Activated CD4-positive, alpha-beta memory T cell treated with anti-CD3 and anti-CD28 coated beads, Interleukin-2, amount 10 ng/mL, durations not matched to agents 7 days and 5 days (primary cell): ENCODE data around the gene MXD1. TPM values are rescaled to one million over a fixed set of nuclear protein-coding genes. Genes with fewer than 3 reads are reported as not detected.
"Not testable (repeated sequence)": the region's sequence is repeated elsewhere in the genome, so short reads cannot be mapped to it uniquely, and the experiment has no call there.

Source experiments
- CTCF ChIA-PET: fragments of 350-600 bp; sonication (Branson Sonifier 250); formaldehyde crosslinking; loops from one replicate; lab custom pipeline; 2021; ENCODE audit warnings: antibody characterized with exemption, inconsistent platforms; lab: Charles Lee
- POLR2A ChIA-PET: fragments of 350-600 bp; sonication (Branson Sonifier 250); formaldehyde crosslinking; loops from one replicate; lab custom pipeline; 2021; ENCODE audit warnings: antibody characterized with exemption; lab: Charles Lee
- DNase-seq: peaks from one replicate; pipeline ENCODE4 v3.0.0-alpha.2; 2020
- H3K27ac Mint-ChIP-seq: one replicate; pipeline ENCODE4 v1.8.0; 2021; ENCODE audit warnings: mild to moderate bottlenecking, mixed read lengths
- H3K27me3 Mint-ChIP-seq: one replicate; pipeline ENCODE4 v1.8.0; 2021; ENCODE audit warnings: mixed read lengths
- H3K36me3 Mint-ChIP-seq: one replicate; pipeline ENCODE4 v1.8.0; 2021; ENCODE audit warnings: low read depth, mixed read lengths
- H3K4me1 Mint-ChIP-seq: one replicate; pipeline ENCODE4 v1.8.0; 2021; ENCODE audit warnings: mixed read lengths
- H3K4me3 Mint-ChIP-seq: one replicate; pipeline ENCODE4 v1.8.0; 2021; ENCODE audit warnings: mild to moderate bottlenecking, mixed read lengths
- H3K9me3 Mint-ChIP-seq: one replicate; pipeline ENCODE4 v1.8.0; 2021; ENCODE audit warnings: mixed read lengths
- total RNA-seq, 2 experiments: library from RNA; stranded (reverse); gene quantifications; one replicate each; pipeline ENCODE4 v1.2.3, GENCODE V29; 2021

MXD1 gene
- total RNA-seq, 2 experiments from 2014 or later = 40.8 to 47.5 TPM

DNA sequence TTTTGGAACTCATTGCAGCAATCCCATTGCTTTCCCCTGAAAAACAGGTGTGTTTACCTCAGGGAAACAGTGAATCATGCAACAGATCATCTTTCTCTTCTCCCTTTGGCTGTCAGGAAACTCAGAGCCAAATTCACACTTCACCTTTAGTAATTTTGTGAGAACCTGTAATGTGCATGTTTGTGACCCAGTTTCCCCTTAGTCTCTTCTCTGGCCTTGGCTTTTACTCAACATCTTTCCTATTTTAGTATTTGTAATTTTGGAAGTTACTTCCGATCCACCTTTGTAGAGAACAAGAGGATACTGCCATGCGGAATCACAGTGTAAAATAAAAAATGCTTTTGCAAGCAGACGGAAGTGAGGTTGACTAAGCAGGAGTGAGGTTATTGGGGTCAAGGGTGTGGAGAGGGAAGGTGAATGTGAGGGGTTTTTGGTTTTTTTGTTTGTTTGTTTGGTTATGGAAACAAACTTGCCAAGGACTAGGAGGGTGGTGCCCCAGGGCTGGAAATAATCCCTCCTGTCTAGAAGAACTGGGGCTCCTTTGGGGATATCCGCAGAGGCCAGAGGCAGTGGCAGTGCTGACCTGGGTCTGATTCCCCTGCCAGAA lies 32.5 kb downstream of the MXD1 start:
- Mint-ChIP-seq H3K4me1 (peaks cover 50% of the 10 kb centered on the region), H3K36me3 (peaks cover 29% of the 10 kb centered on the region), H3K27me3 (peaks cover 2% of the 10 kb centered on the region), H3K4me3 (no peak overlapping the region), H3K27ac (peak overlapping the region; percentile 94), H3K9me3 (no peaks in the 10 kb centered on the region)
- CTCF ChIA-PET = interaction anchor here (1.1 to 2.7 kb wide), 4 partner anchors 31 to 96 kb away, joined by 3 to 17 read pairs (median 8); partner anchors contain the start of gene MXD1
- DNase-seq = no peak
- POLR2A ChIA-PET = interaction anchor here (0.6 to 7.0 kb wide), 19 partner anchors 9 to 346 kb away, joined by 3 to 83 read pairs (median 5); partner anchors contain the start of genes MXD1 and SNRPG

DNA sequence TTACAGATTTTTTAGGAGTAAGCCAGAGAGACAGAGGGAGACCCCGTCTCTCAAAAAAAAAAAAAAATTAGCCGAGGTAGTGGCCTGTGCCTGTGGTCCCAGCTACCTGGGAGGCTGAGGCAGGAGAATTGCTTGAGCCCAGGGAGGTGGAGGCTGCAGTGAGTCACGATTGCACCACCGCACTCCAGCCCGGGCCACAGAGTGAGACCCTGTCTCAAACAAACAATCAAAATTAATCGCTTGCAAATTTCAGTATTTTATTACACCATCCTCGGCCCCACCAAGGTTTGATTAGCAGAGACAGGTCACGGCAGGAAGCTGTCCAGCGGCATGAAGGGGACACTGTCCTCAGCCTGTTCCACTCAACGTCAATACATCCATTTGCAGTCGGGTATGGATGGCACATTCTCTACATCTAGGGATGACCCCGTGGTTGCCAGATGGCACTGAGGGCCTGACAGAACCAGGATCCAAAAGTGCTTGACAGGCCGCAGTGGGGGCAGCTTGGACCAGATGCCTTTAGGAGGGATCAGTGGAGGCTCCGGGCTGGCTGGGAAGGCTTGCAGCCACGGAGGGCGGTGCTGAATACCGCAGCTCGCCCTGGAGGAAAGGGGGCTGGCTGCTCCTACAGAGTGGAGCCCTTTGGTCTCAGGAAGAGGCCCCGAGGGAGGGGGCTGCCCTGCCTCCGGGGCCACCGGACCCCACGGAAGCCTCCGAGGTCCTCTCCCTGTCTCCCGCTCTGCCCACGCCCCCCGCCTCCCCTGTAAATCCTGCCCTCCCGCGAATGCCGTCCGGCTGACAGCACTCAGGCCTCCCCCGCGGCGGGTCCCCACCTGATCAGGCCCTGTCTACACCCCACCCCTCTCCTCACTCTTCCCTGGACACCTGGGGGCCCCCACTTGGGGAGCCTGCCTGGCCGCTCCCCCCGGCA lies 33.4 kb downstream of the MXD1 start:
- peaks cover 4% of the 10 kb centered on the region for H3K27me3 Mint-ChIP-seq
- peaks cover 23% of the 10 kb centered on the region for H3K36me3 Mint-ChIP-seq
- CTCF ChIA-PET = no interaction called here
- POLR2A ChIA-PET = interaction anchor here (1.2 to 7.0 kb wide), 4 partner anchors 16 to 120 kb away, joined by 3 to 83 read pairs (median 14); partner anchors contain the start of gene MXD1
- no peak for DNase-seq
- peak overlapping the region; percentile 31 for H3K27ac Mint-ChIP-seq
- H3K4me3 Mint-ChIP-seq = no peak overlapping the region
- H3K9me3 Mint-ChIP-seq = no peaks in the 10 kb centered on the region
- H3K4me1 Mint-ChIP-seq = peaks cover 51% of the 10 kb centered on the region

DNA sequence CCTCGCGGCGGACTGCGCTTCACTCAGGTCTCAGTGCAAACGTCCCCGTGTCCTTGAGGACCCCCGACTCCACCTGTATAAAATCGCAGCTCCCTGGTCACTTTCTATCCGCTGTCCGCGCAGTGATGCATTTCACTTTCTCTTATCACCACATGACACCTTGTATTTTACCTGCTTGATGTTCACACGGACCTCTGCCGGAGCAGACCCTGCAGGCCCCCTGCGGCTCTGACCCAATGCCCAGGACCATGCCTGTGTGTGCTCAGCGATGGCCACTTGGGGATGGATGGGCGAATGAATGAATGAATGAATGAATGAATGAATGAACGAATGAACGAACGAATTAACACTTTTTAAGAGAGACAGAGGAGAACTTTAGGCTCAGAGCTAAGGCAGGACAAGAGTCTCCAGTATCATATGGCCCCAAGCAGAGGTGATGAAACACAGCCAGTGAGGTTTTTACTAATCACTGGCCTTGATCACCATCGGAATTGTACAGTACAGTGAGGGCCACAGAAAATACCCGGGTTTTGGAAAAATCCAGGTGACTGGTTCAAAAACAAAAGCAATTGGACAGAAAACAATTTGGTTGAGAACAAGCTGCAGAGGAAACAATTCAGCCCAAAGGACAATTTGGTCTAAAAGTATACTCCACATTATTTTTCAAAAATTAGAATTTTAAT lies 34.2 kb downstream of the MXD1 start:
- ChIA-PET POLR2A (interaction anchor here (1.2 kb wide), 3 partner anchors 15 to 95 kb away, joined by 3 to 4 read pairs (median 4); partner anchors contain the start of gene MXD1), CTCF (no interaction called here)
- no peak for DNase-seq
- H3K4me3 Mint-ChIP-seq = no peak overlapping the region
- no peak overlapping the region for H3K27ac Mint-ChIP-seq
- no peaks in the 10 kb centered on the region for H3K9me3 Mint-ChIP-seq
- peaks cover 15% of the 10 kb centered on the region for H3K36me3 Mint-ChIP-seq
- peaks cover 46% of the 10 kb centered on the region for H3K4me1 Mint-ChIP-seq
- H3K27me3 Mint-ChIP-seq = peaks cover 4% of the 10 kb centered on the region

DNA sequence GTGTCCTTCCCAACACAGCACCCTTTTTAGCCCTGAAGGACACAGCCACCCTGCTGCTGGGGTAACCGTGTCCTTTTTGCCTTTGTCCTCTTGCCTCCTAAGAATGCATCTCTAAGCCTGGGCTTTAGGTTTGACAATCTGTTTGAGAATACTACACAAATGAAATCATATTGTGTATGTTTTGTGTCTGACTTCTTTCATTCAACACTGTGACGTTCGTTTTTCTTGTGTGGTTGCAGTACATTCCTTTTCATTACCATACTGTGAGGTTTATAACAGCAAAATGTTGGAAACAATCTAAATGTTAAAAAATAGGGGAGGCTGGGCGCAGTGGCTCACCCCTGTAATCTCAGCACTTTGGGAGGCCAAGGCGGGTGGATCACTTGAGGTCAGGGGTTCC lies 35.3 kb downstream of the MXD1 start:
- Mint-ChIP-seq H3K36me3 (peaks cover 7% of the 10 kb centered on the region), H3K27me3 (peaks cover 10% of the 10 kb centered on the region), H3K9me3 (no peaks in the 10 kb centered on the region), H3K27ac (no peak overlapping the region), H3K4me1 (peaks cover 37% of the 10 kb centered on the region), H3K4me3 (no peak overlapping the region)
- POLR2A ChIA-PET = interaction anchor here (1.2 kb wide), 1 partner anchor 36 kb away, joined by 4 read pairs; the partner anchor contains the start of gene MXD1
- CTCF ChIA-PET = no interaction called here
- no peak for DNase-seq

DNA sequence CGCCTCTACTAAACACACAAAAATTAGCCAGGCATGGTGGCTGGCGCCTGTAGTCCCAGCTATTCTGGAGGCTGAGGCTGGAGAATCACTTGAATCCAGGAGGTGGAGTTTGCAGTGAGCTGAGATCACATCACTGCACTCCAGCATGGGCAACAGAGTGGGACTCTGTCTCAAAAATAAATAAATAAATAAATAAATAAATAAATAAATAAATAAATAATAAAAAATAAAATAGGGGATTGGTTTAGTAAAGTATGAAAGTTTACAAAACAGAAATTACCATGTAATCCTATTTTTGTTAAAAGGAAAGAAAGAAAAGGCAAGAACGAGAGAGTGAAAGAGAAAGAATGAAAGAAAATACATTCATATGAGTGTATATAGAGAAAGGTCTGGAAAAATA lies 35.8 kb downstream of the MXD1 start:
- DNase-seq, H3K9me3 Mint-ChIP-seq, H3K27ac Mint-ChIP-seq, H3K4me3 Mint-ChIP-seq, H3K36me3 Mint-ChIP-seq, POLR2A ChIA-PET: not testable (repeated sequence)
- Mint-ChIP-seq H3K4me1 (peaks cover 33% of the 10 kb centered on the region), H3K27me3 (peaks cover 14% of the 10 kb centered on the region)
- CTCF ChIA-PET = interaction anchor here (2.1 kb wide), 1 partner anchor 91 kb away, joined by 4 read pairs; no protein-coding TSS in a partner anchor

DNA sequence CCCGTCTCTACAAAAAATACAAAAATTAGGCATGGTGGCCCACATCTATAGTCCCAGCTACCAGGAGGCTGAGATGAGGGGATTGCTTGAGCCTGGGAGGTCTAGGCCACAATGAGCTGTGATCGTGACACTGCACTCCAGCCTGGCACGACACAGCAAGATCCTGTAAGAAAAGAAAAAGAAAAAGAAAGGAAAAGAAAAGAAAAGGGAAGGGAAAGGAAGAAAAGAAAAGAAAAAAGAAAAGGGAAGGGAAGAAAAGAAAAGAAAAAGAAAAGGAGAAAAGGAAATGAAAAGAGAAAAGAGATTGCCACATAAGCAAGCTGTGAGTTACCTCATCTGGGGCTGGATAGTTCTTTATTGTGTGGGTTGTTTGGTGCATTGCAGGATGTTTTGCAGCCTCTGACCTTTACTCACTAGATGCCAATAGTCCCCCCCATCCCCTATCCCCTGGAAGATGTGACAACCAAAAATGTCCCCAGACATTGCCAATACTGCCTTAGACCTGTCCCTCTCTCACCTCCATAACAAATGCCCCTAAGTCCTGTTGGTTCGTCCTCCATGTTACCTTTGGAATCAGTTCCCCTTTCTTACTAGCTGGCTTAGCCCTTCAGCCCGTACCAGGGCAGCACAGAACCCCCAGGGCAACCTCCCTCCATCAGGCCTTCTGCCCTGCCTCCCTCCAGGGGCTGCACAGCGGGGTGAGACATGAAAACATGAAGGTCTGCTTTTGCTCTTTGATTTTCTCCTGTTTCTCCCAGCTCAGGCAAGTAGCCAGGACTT lies 37.6 kb downstream of the MXD1 start:
- no peaks in the 10 kb centered on the region for H3K9me3 Mint-ChIP-seq
- POLR2A ChIA-PET = no interaction called here
- H3K4me1 Mint-ChIP-seq = peaks cover 14% of the 10 kb centered on the region
- CTCF ChIA-PET = interaction anchor here (0.7 to 2.1 kb wide), 3 partner anchors 54 to 311 kb away, joined by 3 to 4 read pairs (median 3); no protein-coding TSS in a partner anchor
- no peak overlapping the region for H3K27ac Mint-ChIP-seq
- peaks cover 2% of the 10 kb centered on the region for H3K36me3 Mint-ChIP-seq
- H3K4me3 Mint-ChIP-seq = no peak overlapping the region
- peaks cover 31% of the 10 kb centered on the region for H3K27me3 Mint-ChIP-seq
- no peak for DNase-seq

DNA sequence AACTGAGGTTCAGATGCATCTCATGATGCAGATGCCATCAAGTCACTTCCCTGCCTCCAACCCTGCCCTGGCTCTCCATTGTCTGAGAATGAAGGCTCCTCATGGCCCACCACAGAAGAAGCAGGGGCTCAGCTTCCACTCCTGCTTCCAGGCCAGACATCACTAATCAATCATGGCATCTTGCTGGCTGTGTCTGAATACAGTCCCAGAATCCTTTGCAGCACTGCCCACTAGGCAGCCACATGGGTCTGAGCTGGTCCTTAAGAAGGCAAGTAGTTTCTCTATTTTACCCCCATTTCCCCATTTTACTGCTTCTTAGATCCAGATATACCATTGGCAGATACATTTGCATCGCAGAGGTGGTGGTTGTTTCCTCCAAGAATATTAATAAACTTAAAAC lies 39.2 kb downstream of the MXD1 start:
- Mint-ChIP-seq H3K27ac (no peak overlapping the region), H3K9me3 (no peaks in the 10 kb centered on the region), H3K4me1 (peaks cover 12% of the 10 kb centered on the region), H3K4me3 (no peak overlapping the region), H3K27me3 (peaks cover 37% of the 10 kb centered on the region), H3K36me3 (no peaks in the 10 kb centered on the region)
- no peak for DNase-seq
- ChIA-PET CTCF (no interaction called here), POLR2A (no interaction called here)

DNA sequence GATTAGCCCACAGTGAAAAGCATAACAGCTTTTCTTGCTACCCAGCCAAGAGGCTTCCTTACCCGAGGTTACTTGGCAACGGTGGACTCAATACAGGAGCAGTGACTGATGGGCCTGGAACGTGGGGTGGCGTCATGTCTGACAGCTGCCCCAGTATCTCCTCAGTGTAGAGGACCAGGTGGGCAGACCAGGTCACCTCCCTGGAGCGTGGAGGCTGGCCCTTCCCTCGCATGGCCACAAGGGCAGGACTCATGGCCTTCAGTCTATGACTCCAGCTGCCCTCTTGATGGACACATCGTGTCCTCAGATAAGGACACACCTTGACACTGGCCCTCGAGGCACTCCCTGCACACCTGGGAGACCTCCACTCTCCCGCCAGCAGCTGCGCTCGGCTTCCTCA lies 40.1 kb downstream of the MXD1 start:
- Mint-ChIP-seq H3K9me3 (no peaks in the 10 kb centered on the region), H3K27me3 (peaks cover 46% of the 10 kb centered on the region), H3K4me3 (no peak overlapping the region), H3K36me3 (no peaks in the 10 kb centered on the region), H3K27ac (no peak overlapping the region), H3K4me1 (peaks cover 11% of the 10 kb centered on the region)
- CTCF ChIA-PET = no interaction called here
- POLR2A ChIA-PET = interaction anchor here (1.7 kb wide), 1 partner anchor 40 kb away, joined by 4 read pairs; the partner anchor contains the start of gene MXD1
- no peak for DNase-seq

DNA sequence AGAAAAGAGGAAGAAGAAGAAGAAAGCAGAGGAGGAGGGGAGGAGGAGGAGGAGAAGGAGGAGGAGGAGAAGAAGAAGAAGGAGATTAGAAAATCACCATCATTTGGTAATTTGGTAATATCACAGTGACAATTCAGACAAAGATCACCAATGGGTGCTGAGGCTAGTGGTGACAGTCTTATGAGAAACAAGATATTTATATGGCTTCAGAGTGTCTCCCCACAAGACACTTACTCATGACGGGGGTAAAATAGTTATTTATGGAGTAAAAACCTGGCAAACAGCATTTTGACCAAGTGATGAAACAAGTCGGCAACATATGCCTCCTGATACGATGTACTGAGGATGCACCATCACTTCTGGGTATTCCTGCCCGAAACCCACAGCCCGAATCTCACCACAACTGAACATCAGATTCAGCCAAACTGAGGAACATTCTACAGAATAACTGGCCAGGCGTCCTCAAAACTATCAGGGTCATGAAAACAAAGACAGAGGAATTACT lies 41.6 kb downstream of the MXD1 start:
- POLR2A ChIA-PET = interaction anchor here (1.2 to 1.7 kb wide), 2 partner anchors 10 to 48 kb away, joined by 3 to 7 read pairs; no protein-coding TSS in a partner anchor
- H3K4me3 Mint-ChIP-seq = no peak overlapping the region
- H3K9me3 Mint-ChIP-seq = no peaks in the 10 kb centered on the region
- CTCF ChIA-PET = no interaction called here
- no peak overlapping the region for H3K27ac Mint-ChIP-seq
- DNase-seq = no peak
- peaks cover 11% of the 10 kb centered on the region for H3K4me1 Mint-ChIP-seq
- H3K36me3 Mint-ChIP-seq = no peaks in the 10 kb centered on the region
- H3K27me3 Mint-ChIP-seq = peaks cover 44% of the 10 kb centered on the region

DNA sequence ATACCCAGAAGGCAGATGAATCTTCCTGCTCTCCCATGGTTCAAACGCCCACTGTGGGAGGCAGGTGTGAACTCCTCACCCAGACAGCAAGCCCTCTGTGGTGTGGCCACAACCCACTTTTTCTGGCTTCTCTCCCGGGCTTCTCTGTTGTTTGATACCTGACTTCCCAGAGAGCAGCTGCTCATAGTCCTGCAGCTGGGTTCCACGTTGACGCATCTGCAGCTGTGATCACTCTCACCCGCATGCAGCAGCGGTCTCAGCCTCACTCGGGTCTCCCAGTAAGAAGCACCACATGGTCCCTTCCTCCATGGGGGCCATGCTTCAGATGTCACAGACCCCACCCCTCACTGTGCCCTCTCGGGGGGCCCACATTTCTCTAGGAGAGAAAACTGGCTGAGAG lies 43.1 kb downstream of the MXD1 start:
- Mint-ChIP-seq H3K27me3 (peaks cover 43% of the 10 kb centered on the region), H3K9me3 (no peaks in the 10 kb centered on the region), H3K4me3 (no peak overlapping the region), H3K36me3 (no peaks in the 10 kb centered on the region), H3K4me1 (peaks cover 6% of the 10 kb centered on the region), H3K27ac (no peak overlapping the region)
- POLR2A ChIA-PET = no interaction called here
- CTCF ChIA-PET = interaction anchor here (0.8 kb wide), 1 partner anchor 10 kb away, joined by 3 read pairs; no protein-coding TSS in a partner anchor
- DNase-seq = no peak

DNA sequence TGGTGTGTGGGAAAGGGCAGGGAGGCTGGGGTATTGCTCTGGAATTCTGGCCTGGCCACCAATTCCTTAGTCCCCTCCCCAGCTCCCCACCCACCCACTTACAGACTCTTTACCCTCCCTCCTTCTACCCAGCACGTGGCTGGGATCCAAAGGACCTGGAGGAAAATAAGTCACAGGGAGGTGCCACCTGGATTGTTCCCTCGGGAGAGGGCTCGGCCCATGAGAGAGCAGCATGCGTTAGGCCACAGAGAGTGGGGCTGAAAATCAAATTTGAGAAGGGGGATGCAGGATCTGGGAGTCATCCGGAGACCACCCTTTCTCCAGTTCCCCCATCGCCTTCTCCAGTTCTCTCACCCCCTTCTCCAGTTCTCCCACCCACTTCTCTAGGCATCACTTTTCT lies 43.6 kb downstream of the MXD1 start:
- Mint-ChIP-seq H3K27ac (no peak overlapping the region), H3K9me3 (no peaks in the 10 kb centered on the region), H3K36me3 (no peaks in the 10 kb centered on the region), H3K27me3 (peaks cover 42% of the 10 kb centered on the region), H3K4me3 (no peak overlapping the region), H3K4me1 (peaks cover 6% of the 10 kb centered on the region)
- no peak for DNase-seq
- CTCF ChIA-PET = interaction anchor here (0.8 kb wide), 1 partner anchor 10 kb away, joined by 3 read pairs; no protein-coding TSS in a partner anchor
- POLR2A ChIA-PET = interaction anchor here (0.9 kb wide), 1 partner anchor 11 kb away, joined by 3 read pairs; no protein-coding TSS in a partner anchor
